ENCODE results near the gene INSL3. TPM values are rescaled to one million over a fixed set of nuclear protein-coding genes. Genes with fewer than 3 reads are reported as not detected.
"Not testable (repeated sequence)": the region's sequence is repeated elsewhere in the genome, so short reads cannot be mapped to it uniquely, and the experiment has no call there.

INSL3 gene
- total and polyA plus RNA-seq, 2 of the 13 experiments (the other 11 are each of a cell fraction or from before 2014, with no cell fraction given): 0.30 TPM; not detected in 1

DNA sequence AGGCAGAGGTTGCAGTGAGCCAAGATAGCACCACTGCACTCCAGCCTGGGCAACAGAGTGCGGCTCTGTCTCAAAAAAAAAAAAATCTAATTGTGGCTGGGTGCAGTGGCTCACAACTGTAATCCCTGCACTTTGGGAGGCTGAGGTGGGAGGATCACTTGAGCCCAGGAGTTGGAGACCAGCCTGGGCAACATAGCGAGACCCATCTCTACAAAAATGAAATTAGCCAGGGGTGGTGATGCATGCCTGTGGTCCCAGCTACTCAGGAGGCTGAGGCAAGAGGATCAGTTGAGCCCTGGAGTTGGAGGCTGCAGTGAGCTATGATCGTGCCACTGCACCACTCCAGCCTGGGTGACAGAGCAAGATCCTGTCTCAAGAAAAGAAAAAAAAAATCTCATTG is 22.7 kb downstream of the INSL3 start:
- H3K27ac ChIP-seq (ENCODE audit: extremely low read length, insufficient read depth, low read length); H2AFZ ChIP-seq (ENCODE audit: low read length); H3K4me2 ChIP-seq (ENCODE audit: low read depth, low read length); H4K20me1 ChIP-seq (ENCODE audit: insufficient read depth, low read length); intact Hi-C loops (cut with micrococcal nuclease; ENCODE audit: unreplicated experiment); FAIRE-seq; H3K9ac ChIP-seq (ENCODE audit: insufficient read depth, low read depth, low read length); ATAC-seq; H3K4me3 ChIP-seq (replicated peaks in 1 of 3; ENCODE audit: insufficient read depth in 1 of 3, low read depth in 2 of 3, low read length in 3 of 3); CTCF ChIA-PET (ENCODE audit: low intra/inter-chr PET ratio, low total read pairs); H3K36me3 ChIP-seq (replicated peaks in 1 of 2; ENCODE audit: control insufficient read depth in 1 of 2, insufficient read depth in 2 of 2, low read length in 2 of 2); H3K9me3 ChIP-seq (ENCODE audit: low read length); DNase-seq (ENCODE audit: low spot score); BruUV-seq (replicated peaks); H3K79me2 ChIP-seq (ENCODE audit: insufficient read depth, low read length): not testable (repeated sequence)
- TF ChIP-seq, protein P1, sequence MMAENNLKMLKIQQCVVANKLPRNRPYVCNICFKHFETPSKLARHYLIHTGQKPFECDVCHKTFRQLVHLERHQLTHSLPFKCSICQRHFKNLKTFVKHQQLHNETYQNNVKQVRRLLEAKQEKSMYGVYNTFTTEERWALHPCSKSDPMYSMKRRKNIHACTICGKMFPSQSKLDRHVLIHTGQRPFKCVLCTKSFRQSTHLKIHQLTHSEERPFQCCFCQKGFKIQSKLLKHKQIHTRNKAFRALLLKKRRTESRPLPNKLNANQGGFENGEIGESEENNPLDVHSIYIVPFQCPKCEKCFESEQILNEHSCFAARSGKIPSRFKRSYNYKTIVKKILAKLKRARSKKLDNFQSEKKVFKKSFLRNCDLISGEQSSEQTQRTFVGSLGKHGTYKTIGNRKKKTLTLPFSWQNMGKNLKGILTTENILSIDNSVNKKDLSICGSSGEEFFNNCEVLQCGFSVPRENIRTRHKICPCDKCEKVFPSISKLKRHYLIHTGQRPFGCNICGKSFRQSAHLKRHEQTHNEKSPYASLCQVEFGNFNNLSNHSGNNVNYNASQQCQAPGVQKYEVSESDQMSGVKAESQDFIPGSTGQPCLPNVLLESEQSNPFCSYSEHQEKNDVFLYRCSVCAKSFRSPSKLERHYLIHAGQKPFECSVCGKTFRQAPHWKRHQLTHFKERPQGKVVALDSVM (CRISPR knock-in tag; IDR thresholded peaks at IDR 0.05): peak; percentile 63; the same call in 1 of the 2 replicates
- in situ Hi-C loops (cut with HindIII; ENCODE audit: extremely low pct_ligation_motif_present, low pct_unique_long_range_greater_than_20kb): loop anchor here (5.0 kb wide), 1 partner anchor 49 kb away; the partner anchor contains the start of gene JAK3
- Histone ChIP-seq H3K4me1 (ENCODE audit: insufficient read depth, low read length) (peaks cover 49% of the 10 kb centered on the region), H3K27me3 (ENCODE audit: control insufficient read depth in 1 of 2, insufficient read depth in 2 of 2, low read length in 2 of 2) (peaks cover 0 to 12% of the 10 kb centered on the region in 2 experiments; a peak in 1 of 5 replicates)
- 86% methylated on average over 3 of the region's 3 CpGs for WGBS (ENCODE audit: low lambda C conversion rate)
- POLR2A ChIA-PET: interaction anchor here (0.7 to 0.8 kb wide), 2 partner anchors 18 to 32 kb away, joined by 3 to 4 read pairs; no protein-coding TSS in a partner anchor

DNA sequence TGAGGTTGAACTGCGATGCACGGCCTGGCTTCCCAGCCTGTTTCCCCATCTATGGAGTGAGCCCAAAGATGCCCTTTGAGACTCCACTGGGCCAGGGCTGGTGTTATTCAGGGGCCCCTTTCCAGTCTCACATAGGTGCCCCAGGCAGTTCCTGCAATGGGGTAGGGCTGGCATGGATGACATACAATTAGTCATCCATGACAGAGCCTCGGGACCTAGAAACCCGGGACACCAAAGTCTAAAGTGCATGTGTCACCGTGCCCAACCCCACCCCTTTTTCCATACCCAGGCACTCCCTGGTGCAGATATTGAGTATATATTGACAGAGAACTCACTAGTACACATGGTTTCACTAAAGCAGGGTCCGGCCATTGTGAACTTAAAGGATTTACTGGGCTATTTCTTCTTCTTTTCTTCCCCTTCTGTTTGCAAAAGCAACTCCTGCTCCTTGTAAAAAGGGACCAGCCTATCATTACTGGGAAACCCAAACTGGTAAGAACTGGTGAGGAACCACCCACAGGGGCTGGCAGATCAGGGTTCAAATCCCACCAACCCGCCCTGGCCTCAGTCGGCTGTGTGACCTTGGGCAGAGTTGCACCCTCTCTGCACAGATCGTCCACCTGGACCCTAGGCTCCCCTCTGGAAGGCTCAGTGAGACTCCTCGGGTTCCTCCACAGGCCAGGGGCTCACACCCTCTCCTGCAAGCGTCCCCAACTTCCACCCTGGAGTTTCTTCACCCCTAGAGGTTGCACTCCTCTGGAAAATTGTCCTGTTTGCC is 23.7 kb downstream of the INSL3 start:
- DNase-seq (ENCODE audit: low spot score) (peak; percentile 95), ATAC-seq (peak; percentile 87), FAIRE-seq (peak; percentile 58)
- ChIA-PET CTCF (ENCODE audit: low intra/inter-chr PET ratio, low total read pairs) (no interaction called here), POLR2A (interaction anchor here (1.7 to 3.8 kb wide), 3 partner anchors 50 to 67 kb away, joined by 4 to 24 read pairs (median 6); partner anchors contain the start of genes JAK3 and RPL18A)
- BruUV-seq (replicated peaks): TSS peak; percentile 69
- Histone ChIP-seq H4K20me1 (ENCODE audit: insufficient read depth, low read length) (no peaks in the 10 kb centered on the region), H3K27ac (ENCODE audit: extremely low read length, insufficient read depth, low read length) (peak overlapping the region; percentile 70), H3K9me3 (ENCODE audit: low read length) (no peaks in the 10 kb centered on the region), H3K79me2 (ENCODE audit: insufficient read depth, low read length) (no peaks in the 10 kb centered on the region), H3K9ac (ENCODE audit: insufficient read depth, low read depth, low read length) (peak overlapping the region; percentile 55), H3K4me3 (replicated peaks in 1 of 3; ENCODE audit: insufficient read depth in 1 of 3, low read depth in 2 of 3, low read length in 3 of 3) (peak overlapping the region in 1 of 3 experiments; percentile 79; a peak in 3 of 6 replicates), H2AFZ (ENCODE audit: low read length) (no peak overlapping the region), H3K27me3 (ENCODE audit: control insufficient read depth in 1 of 2, insufficient read depth in 2 of 2, low read length in 2 of 2) (peaks cover 0 to 15% of the 10 kb centered on the region in 2 experiments; a peak in 1 of 5 replicates), H3K4me1 (ENCODE audit: insufficient read depth, low read length) (peaks cover 55% of the 10 kb centered on the region), H3K36me3 (replicated peaks in 1 of 2; ENCODE audit: control insufficient read depth in 1 of 2, insufficient read depth in 2 of 2, low read length in 2 of 2) (no peaks in the 10 kb centered on the region), H3K4me2 (ENCODE audit: low read depth, low read length) (peak overlapping the region; percentile 75)
- WGBS (ENCODE audit: low lambda C conversion rate): 9% methylated on average over 10 of the region's 11 CpGs
- intact Hi-C loops (cut with micrococcal nuclease; ENCODE audit: unreplicated experiment): no loop called here
- in situ Hi-C loops (cut with HindIII; ENCODE audit: extremely low pct_ligation_motif_present, low pct_unique_long_range_greater_than_20kb): loop anchor here (5.0 kb wide), 1 partner anchor 50 kb away; the partner anchor contains the start of gene JAK3
- TF ChIP-seq, protein P2, sequence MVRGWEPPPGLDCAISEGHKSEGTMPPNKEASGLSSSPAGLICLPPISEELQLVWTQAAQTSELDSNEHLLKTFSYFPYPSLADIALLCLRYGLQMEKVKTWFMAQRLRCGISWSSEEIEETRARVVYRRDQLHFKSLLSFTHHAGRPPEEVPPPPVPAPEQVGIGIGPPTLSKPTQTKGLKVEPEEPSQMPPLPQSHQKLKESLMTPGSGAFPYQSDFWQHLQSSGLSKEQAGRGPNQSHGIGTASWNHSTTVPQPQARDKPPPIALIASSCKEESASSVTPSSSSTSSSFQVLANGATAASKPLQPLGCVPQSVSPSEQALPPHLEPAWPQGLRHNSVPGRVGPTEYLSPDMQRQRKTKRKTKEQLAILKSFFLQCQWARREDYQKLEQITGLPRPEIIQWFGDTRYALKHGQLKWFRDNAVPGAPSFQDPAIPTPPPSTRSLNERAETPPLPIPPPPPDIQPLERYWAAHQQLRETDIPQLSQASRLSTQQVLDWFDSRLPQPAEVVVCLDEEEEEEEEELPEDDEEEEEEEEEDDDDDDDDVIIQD (CRISPR knock-in tag; IDR thresholded peaks at IDR 0.05; ENCODE audit: low read depth): no peak
- TF ChIP-seq ZNF720 (CRISPR knock-in tag; IDR thresholded peaks at IDR 0.05) (no peak), ZNF205 (CRISPR knock-in tag; IDR thresholded peaks at IDR 0.05) (no peak), BRCA1 (CRISPR knock-in tag; IDR thresholded peaks at IDR 0.05) (no peak), REXO4 (CRISPR knock-in tag; IDR thresholded peaks at IDR 0.05; ENCODE audit: borderline replicate concordance) (no peak), ZSCAN20 (CRISPR knock-in tag; IDR thresholded peaks at IDR 0.05; ENCODE audit: borderline replicate concordance) (no peak)
- TF ChIP-seq, protein P3, sequence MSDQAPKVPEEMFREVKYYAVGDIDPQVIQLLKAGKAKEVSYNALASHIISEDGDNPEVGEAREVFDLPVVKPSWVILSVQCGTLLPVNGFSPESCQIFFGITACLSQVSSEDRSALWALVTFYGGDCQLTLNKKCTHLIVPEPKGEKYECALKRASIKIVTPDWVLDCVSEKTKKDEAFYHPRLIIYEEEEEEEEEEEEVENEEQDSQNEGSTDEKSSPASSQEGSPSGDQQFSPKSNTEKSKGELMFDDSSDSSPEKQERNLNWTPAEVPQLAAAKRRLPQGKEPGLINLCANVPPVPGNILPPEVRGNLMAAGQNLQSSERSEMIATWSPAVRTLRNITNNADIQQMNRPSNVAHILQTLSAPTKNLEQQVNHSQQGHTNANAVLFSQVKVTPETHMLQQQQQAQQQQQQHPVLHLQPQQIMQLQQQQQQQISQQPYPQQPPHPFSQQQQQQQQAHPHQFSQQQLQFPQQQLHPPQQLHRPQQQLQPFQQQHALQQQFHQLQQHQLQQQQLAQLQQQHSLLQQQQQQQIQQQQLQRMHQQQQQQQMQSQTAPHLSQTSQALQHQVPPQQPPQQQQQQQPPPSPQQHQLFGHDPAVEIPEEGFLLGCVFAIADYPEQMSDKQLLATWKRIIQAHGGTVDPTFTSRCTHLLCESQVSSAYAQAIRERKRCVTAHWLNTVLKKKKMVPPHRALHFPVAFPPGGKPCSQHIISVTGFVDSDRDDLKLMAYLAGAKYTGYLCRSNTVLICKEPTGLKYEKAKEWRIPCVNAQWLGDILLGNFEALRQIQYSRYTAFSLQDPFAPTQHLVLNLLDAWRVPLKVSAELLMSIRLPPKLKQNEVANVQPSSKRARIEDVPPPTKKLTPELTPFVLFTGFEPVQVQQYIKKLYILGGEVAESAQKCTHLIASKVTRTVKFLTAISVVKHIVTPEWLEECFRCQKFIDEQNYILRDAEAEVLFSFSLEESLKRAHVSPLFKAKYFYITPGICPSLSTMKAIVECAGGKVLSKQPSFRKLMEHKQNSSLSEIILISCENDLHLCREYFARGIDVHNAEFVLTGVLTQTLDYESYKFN (CRISPR knock-in tag; conservative IDR thresholded peaks at IDR 0.05): peak; percentile 82
